Retina (tissue), 1 donor: ENCODE data around the gene CSK.

Experiments used
- DNase-seq: peaks from one replicate; pipeline ENCODE4 v3.0.0-alpha.2; 2016

CSK gene

GRCh38 chr15:74844319-74845207 lies 62.7 kb downstream of the CSK start:
- DNase-seq = no peak

DNA sequence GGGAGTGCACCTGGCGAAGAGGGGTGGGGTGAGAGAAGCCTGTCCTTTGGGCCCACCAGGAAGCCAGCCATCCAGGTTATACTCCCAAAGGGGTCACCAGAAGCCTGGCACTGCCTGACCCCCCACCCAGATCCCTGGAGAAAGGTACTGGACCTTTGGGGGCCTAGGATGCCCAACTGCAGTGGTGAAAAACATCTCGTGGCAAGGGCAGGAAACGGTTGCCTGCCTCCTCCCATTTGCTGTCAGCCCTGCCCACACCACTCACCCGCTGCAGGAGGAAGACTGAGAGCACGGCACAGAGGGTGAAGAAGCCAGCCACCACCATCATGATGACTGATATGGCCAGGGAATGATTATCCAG lies 63.3 kb downstream of the CSK start:
- no peak for DNase-seq

DNA sequence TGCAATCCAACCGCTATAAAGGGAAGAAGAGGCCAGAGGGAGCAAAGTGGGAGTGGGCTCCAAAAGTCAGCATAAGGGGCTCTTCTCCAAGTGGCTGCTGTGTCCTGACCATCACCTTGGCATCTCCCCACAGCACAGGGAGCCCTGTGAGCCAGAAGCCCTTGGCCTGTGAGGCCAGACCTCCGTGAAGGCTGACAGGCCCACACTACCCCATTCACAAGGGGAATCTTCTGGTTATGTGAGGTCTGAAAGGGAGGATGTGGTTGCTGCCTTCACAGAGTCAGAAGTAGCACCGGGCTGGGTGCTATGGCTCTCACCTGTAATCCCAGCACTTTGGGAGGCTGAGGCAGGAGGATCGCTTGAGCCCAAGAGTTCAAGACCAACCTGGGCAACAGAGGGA lies 63.7 kb downstream of the CSK start:
- no peak for DNase-seq

- no peak for DNase-seq
Observed at GRCh38 chr15:74847432-74847831, 65.6 kb downstream of the CSK start.

- DNase-seq = no peak
Observed at GRCh38 chr15:74850393-74850792, 68.5 kb downstream of the CSK start.

GRCh38 chr15:74851960-74852359 lies 70.1 kb downstream of the CSK start:
- DNase-seq = no peak
